H7 (cell line): ENCODE data around the gene CD164L2. TPM values are rescaled to one million over a fixed set of nuclear protein-coding genes. Genes with fewer than 3 reads are reported as not detected.

ENCODE experiments used
- total RNA-seq: library from RNA; depleted of rRNA; stranded (reverse); fragments of >200 nt; shearing (Covaris generic); gene quantifications from 2 replicates; pipeline ENCODE4 v1.2.3, GENCODE V29; 2014; rRNA removed

Gene CD164L2
- total RNA-seq, 1 experiment from 2014 or later: 1.7 TPM

Other genes starting within 250 kb of the CD164L2 start
- 12.6 and 13.1 TPM in 2 replicates for gene SLC9A1, start 228.2 kb downstream of the CD164L2 start, total RNA-seq
- 23.9 and 26.1 TPM in 2 replicates for gene WDTC1, start 148.7 kb downstream of the CD164L2 start, total RNA-seq
- 41.0 and 53.4 TPM in 2 replicates for gene TMEM222, start 61.2 kb downstream of the CD164L2 start, total RNA-seq
- 5.6 and 6.4 TPM in 2 replicates for gene SYTL1, start 41.3 kb downstream of the CD164L2 start, total RNA-seq
- 10.7 and 14.6 TPM in 2 replicates for gene MAP3K6, start 16.4 kb downstream of the CD164L2 start, total RNA-seq
- 0.14 TPM in 1 of 2 replicates, not detected in the other for gene FCN3, start 8.5 kb downstream of the CD164L2 start, total RNA-seq
- gene GPR3, start 9.3 kb upstream of the CD164L2 start, total RNA-seq: 5.8 and 8.5 TPM in 2 replicates
- gene WASF2, start 106.8 kb upstream of the CD164L2 start, total RNA-seq: 34.3 and 44.3 TPM in 2 replicates
- 8.8 and 11.2 TPM in 2 replicates for gene AHDC1, start 220.8 kb upstream of the CD164L2 start, total RNA-seq